Measurements from ENCODE around the gene TEX29.

GRCh38 chr13:111353508-111353907 lies 33.1 kb downstream of the TEX29 start:
- TF ChIP-seq CTCF (tag by site-specific recombination; IDR thresholded peaks at IDR 0.05): no peak
- no peak for TF ChIP-seq ZBTB21 (tag by site-specific recombination; IDR thresholded peaks at IDR 0.05)
- no peak for TF ChIP-seq ZBTB26 (tag by site-specific recombination; optimal IDR thresholded peaks at IDR 0.05)
- no peak for TF ChIP-seq BCL11B (tag by site-specific recombination; IDR thresholded peaks at IDR 0.05; ENCODE audit: low read depth)
- TF ChIP-seq ZNF610 (tag by site-specific recombination; IDR thresholded peaks at IDR 0.05; ENCODE audit: borderline replicate concordance): no peak
- TF ChIP-seq KLF16 (tag by site-specific recombination; IDR thresholded peaks at IDR 0.05): no peak
- TF ChIP-seq ZEB2 (tag by site-specific recombination; IDR thresholded peaks at IDR 0.05): no peak
- no peak for TF ChIP-seq ZBTB8A (tag by site-specific recombination; IDR thresholded peaks at IDR 0.05)
- no peak for TF ChIP-seq ZNF394 (tag by site-specific recombination; IDR thresholded peaks at IDR 0.05; ENCODE audit: borderline replicate concordance)
